ENCODE results near the gene NPHS1.

DNA sequence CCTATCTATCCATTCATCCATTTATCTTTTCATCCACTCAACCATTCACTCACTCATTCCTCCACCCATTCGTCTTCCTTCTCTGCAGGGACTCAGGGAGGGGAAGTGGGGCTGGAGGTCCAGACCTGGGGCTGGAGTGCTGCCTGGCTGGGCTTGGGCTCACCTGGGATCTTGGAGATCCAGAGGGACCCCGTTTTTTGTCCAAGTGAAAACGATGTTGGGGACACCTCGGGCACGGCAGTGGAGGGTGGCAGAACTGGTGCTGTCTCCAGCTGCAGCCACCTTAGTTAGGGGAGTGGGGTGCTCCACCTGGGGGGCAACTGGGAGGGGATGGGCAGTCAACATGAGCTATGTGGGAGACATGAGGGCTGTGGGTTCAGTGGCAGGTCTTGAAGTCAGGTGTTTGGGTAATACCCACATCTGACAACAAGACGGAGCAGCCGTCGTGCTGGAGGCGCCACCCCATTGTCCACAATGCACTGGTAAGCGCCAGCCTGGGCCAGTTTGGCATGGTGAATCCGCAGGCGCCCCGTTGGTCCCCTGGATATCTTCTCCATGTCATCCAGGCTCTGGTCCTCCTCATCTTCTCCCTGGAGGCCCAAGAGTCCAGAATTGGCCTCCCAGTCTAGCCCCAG is 10.2 kb downstream of the NPHS1 start:
- no peak for TF ChIP-seq POLR2AphosphoS5 (IDR thresholded peaks at IDR 0.05)
- TF ChIP-seq, protein P1, sequence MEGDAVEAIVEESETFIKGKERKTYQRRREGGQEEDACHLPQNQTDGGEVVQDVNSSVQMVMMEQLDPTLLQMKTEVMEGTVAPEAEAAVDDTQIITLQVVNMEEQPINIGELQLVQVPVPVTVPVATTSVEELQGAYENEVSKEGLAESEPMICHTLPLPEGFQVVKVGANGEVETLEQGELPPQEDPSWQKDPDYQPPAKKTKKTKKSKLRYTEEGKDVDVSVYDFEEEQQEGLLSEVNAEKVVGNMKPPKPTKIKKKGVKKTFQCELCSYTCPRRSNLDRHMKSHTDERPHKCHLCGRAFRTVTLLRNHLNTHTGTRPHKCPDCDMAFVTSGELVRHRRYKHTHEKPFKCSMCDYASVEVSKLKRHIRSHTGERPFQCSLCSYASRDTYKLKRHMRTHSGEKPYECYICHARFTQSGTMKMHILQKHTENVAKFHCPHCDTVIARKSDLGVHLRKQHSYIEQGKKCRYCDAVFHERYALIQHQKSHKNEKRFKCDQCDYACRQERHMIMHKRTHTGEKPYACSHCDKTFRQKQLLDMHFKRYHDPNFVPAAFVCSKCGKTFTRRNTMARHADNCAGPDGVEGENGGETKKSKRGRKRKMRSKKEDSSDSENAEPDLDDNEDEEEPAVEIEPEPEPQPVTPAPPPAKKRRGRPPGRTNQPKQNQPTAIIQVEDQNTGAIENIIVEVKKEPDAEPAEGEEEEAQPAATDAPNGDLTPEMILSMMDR (IDR thresholded peaks at IDR 0.05) = no peak
- TF ChIP-seq EP300 (IDR thresholded peaks at IDR 0.05) = no peak

All from gastroesophageal sphincter (tissue), 3 donors.